ENCODE measurements around the gene EIF2AK2. TPM values are rescaled to one million over a fixed set of nuclear protein-coding genes. Genes with fewer than 3 reads are reported as not detected.
"Not testable (repeated sequence)": the region's sequence is repeated elsewhere in the genome, so short reads cannot be mapped to it uniquely, and the experiment has no call there.

Gene EIF2AK2
- 10 to 100 TPM; 24.4 to 31.1 TPM for total RNA-seq
- polyA plus RNA-seq, result 10 to 100 TPM; 18.8 to 28.8 (median 21.6) TPM
- total RNA-seq, result 40.4 to 70.8 (median 55.3) reads per million in 6 experiments

DNA sequence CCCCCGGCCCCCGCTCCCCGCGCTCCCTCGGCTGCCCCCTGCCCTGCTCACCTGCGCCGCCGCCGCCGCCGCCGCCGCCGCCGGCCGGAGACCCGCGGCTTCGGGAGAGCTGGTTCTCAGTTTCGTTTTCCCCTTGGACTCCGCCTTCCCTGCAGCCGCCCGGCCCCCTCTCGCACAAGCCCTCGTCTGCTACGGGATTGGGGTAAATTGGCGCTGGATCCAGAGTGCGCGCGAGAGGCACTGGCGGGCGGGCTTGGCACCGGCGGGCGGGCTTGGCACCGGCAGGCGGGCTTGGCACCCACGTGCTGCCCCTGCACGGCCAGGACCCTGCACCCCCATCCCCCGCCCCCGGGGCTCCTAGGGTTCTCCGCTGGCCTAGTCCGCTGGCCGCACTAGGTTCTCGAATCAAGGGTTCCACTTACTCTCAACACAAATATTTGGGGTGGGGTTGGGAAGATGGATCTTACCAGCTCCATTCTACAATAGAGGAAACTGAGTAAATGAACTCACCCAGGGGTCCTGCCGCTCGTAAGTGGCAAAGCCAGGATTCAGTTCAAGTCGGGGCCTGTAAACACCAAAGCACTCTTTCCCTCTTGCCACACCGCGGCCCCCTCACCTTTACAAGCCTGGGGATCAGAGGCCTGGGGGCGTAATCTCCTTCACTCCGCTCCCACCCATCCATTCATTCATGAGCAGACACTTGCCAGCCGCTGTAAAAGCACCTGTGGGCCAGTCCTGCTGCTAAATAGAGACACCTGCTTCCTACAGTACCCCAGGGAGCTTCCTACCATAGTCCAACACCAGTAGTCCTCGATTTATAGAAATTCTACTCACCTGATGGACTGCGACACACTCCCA, at the start of gene EIF2AK2:
EIF2AK2 (minus strand) TSS at position 124 of the 858 bp plus-strand sequence. CDS start 9,174 bp downstream, outside the sequence.
- Mint-ChIP-seq H3K36me3 (peaks cover 13 to 22% (median 21%) of the 10 kb centered on the region in 3 donors), H3K4me1 (peaks cover 36 to 59% (median 54%) of the 10 kb centered on the region in 4 donors), H3K27ac (peak within 1 kb of the TSS; percentile 88 to 98 (median 95)), H3K4me3 (peak within 1 kb of the TSS; percentile 88 to 99 (median 94)), H3K9me3 (peaks cover 0 to 3% (median 0%) of the 10 kb centered on the region in 9 donors), H3K27me3 (no peaks in the 10 kb centered on the region)
- DNase-seq (peak; percentile 75 to 91 (median 82)), ATAC-seq (peak; percentile 94 to 96)
- POLR2A ChIA-PET, result interaction anchor here (0.5 to 3.3 kb wide), 11 partner anchors 8 to 1746 kb away, joined by 3 to 17 read pairs (median 4); partner anchors contain the start of genes CEBPZ, CEBPZOS, GPATCH11 and NDUFAF7

DNA sequence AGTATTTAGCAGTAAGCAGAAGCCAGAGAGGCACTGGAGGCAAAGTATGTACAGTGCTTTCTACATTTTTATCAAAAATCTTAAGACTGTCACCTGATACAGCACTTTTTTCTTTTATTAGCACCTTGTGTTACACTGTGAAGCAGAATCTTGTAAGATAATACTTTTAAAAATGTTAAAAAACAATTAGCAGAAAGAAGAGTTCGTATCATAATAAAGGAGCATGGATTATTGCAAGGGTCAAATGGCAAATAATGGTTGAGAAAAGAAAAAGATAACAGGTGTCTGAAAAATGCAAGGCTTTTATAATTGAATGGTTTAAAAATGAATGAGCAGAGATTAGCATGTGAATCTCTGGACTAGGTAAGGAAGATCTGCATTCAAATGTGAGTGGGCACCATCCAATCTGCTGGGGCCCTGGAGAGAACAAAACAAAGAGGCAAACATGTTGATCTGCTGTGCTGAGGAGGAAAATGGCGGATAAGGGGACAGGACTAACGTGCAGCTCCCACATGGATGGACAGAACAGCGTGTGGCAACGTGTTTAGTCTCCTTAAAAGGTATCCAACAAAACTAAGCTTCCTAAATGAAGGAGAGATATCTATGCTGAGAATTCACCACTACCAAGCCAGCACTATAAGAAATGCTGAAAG, 49.0 kb upstream of the EIF2AK2 start:
- Mint-ChIP-seq H3K4me3 (no peak overlapping the region), H3K27ac (peak overlapping the region in 1 of 10 donors; percentile 62)
- POLR2A ChIA-PET, result no interaction called here

DNA sequence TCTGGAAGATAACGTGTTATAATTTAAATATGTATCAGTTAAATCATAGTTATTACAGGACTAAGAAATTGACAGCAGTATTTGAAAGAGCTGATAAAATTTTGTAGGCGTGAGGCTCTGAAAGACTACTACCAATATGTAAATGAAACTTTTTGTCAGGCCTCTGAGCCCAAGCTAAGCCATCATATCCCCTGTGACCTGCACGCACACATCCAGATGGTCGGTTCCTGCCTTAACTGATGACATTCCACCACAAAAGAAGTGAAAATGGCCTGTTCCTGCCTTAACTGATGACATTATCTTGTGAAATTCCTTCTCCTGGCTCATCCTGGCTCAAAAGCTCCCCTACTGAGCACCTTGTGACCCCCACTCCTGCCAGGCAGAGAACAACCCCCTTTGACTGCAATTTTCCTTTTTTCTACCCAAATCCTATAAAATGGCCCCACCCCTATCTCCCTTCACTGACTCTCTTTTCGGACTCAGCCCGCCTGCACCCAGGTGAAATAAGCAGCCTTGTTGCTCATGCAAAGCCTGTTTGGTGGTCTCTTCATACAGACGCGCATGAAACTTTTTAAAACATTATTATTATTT, 48.4 kb upstream of the EIF2AK2 start:
- ATAC-seq, H3K4me3 Mint-ChIP-seq, H3K27me3 Mint-ChIP-seq, POLR2A ChIA-PET, DNase-seq: not testable (repeated sequence)
- peaks cover 63 to 91% (median 87%) of the 10 kb centered on the region in 3 donors for H3K36me3 Mint-ChIP-seq
- H3K9me3 Mint-ChIP-seq, result peaks cover 17 to 62% (median 35%) of the 10 kb centered on the region in 9 donors
- H3K4me1 Mint-ChIP-seq, result peaks cover 12 to 39% (median 22%) of the 10 kb centered on the region in 4 donors
- peak overlapping the region in 4 of 10 donors; percentile 25 to 62 (median 56) for H3K27ac Mint-ChIP-seq

More for the DNA sequence above, 49.0 kb upstream of the EIF2AK2 start:
- no peaks in the 10 kb centered on the region for H3K27me3 Mint-ChIP-seq
- no peak for DNase-seq
- no peak for ATAC-seq
- peaks cover 17 to 68% (median 35%) of the 10 kb centered on the region in 9 donors for H3K9me3 Mint-ChIP-seq
- peaks cover 69 to 93% (median 90%) of the 10 kb centered on the region in 3 donors for H3K36me3 Mint-ChIP-seq
- H3K4me1 Mint-ChIP-seq, result peaks cover 12 to 43% (median 21%) of the 10 kb centered on the region in 4 donors

DNA sequence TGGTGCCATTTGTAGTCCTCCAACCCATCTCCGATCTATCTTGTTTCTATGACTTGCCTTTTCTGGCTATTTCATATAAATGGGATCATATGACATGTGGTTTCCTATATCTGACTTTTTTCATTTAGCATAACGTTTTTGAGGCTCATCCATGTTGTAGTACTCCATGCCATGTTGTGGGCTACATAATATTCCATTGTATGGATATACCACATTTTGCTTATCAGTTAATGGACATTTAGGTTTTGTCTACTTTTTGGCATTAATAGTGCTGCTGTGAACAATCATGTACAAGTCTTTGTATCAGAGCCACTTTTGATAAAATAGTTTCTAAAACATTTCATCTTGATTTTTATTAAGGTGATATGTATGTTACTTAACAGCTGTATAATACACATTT, 46.9 kb upstream of the EIF2AK2 start:
- Mint-ChIP-seq H3K27me3 (no peaks in the 10 kb centered on the region), H3K27ac (peak overlapping the region in 1 of 10 donors; percentile 8), H3K9me3 (peaks cover 17 to 47% (median 30%) of the 10 kb centered on the region in 9 donors), H3K4me1 (peaks cover 15 to 47% (median 31%) of the 10 kb centered on the region in 4 donors), H3K36me3 (peaks cover 48 to 79% (median 77%) of the 10 kb centered on the region in 3 donors), H3K4me3 (no peak overlapping the region)
- POLR2A ChIA-PET, result no interaction called here
- no peak for ATAC-seq
- no peak for DNase-seq

DNA sequence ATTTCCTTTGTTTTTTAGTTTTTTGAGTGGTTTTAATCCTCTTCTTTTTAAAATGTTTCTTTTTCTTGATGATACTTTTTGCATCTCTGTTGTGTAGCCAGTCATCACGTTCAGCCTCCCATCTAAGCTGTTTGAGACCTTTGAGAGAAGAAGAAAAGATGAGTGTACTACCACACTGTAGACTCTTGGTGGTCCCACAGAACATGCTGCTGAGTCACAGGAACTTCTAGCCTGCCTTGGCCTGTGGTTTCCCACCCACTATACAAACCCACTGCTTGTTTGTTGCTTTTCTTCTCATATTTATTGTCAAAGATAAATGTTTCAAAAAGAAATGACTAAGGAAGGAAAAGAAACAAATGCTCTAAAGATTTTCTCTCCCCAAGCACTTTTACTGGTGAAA, 45.0 kb upstream of the EIF2AK2 start:
- Mint-ChIP-seq H3K36me3 (peaks cover 29 to 59% (median 58%) of the 10 kb centered on the region in 3 donors), H3K9me3 (peaks cover 2 to 28% (median 14%) of the 10 kb centered on the region in 9 donors), H3K4me3 (no peak overlapping the region), H3K27me3 (no peaks in the 10 kb centered on the region), H3K27ac (peak overlapping the region in 9 of 10 donors; percentile 11 to 86 (median 46)), H3K4me1 (peaks cover 11 to 40% (median 37%) of the 10 kb centered on the region in 4 donors)
- POLR2A ChIA-PET, result interaction anchor here (1.4 kb wide), 1 partner anchor 30 kb away, joined by 3 read pairs; the partner anchor contains the start of genes CEBPZ and NDUFAF7
- DNase-seq (peak in 2 of 10 donors; percentile 10), ATAC-seq (peak; percentile 61 to 65)

DNA sequence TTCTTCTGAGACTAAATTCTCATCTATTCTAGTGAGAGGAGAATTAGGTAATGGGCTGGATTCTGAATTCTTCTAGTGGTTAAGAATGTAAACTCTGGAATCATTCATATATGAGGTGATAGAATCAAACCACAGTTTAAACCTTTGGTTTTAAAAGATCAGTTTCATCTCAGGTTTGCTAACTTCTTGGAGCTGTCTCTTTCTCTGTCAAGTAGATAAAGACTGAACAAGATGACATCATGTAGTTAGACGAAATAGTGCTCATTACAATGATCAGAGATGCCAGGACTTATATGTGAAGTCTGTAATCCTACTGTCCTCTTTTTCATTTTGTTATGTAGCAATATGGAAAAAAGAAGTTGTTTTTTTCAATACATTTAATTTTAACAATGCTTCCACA, 44.4 kb upstream of the EIF2AK2 start:
- ATAC-seq (no peak), DNase-seq (no peak)
- Mint-ChIP-seq H3K9me3 (peaks cover 0 to 24% (median 10%) of the 10 kb centered on the region in 9 donors), H3K4me3 (no peak overlapping the region), H3K27me3 (no peaks in the 10 kb centered on the region), H3K36me3 (peaks cover 26 to 54% (median 52%) of the 10 kb centered on the region in 3 donors), H3K4me1 (peaks cover 15 to 43% (median 39%) of the 10 kb centered on the region in 4 donors), H3K27ac (peak overlapping the region in 7 of 10 donors; percentile 5 to 78 (median 31))
- POLR2A ChIA-PET, result interaction anchor here (1.4 kb wide), 1 partner anchor 30 kb away, joined by 3 read pairs; the partner anchor contains the start of genes CEBPZ and NDUFAF7

DNA sequence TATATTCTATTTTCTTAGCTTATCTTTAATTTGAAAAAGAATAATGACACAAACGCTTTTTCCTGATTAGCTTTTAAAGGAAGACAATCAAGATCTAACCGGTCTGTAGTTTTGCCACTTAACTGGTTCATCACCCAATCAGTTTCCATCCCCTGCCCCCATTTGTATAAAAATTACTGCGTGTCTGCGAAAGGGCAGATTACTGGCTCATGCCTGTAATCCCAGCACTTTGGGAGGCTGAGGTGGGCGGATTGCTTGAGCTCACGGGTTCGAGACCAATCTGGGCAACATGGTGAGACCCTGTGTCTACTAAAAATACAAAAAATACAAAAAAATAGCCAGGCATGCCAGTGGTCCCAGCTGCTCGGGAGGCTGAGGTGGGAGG, 41.9 kb upstream of the EIF2AK2 start:
- DNase-seq, result no peak
- peak overlapping the region in 1 of 10 donors; percentile 45 for H3K4me3 Mint-ChIP-seq
- H3K27ac Mint-ChIP-seq, result peak overlapping the region in 9 of 10 donors; percentile 18 to 71 (median 44)
- peaks cover 0 to 6% (median 2%) of the 10 kb centered on the region in 9 donors for H3K9me3 Mint-ChIP-seq
- no peak for ATAC-seq
- POLR2A ChIA-PET, result no interaction called here
- H3K27me3 Mint-ChIP-seq, result no peaks in the 10 kb centered on the region
- H3K4me1 Mint-ChIP-seq, result peaks cover 13 to 41% (median 32%) of the 10 kb centered on the region in 4 donors
- peaks cover 9 to 28% (median 27%) of the 10 kb centered on the region in 3 donors for H3K36me3 Mint-ChIP-seq

DNA sequence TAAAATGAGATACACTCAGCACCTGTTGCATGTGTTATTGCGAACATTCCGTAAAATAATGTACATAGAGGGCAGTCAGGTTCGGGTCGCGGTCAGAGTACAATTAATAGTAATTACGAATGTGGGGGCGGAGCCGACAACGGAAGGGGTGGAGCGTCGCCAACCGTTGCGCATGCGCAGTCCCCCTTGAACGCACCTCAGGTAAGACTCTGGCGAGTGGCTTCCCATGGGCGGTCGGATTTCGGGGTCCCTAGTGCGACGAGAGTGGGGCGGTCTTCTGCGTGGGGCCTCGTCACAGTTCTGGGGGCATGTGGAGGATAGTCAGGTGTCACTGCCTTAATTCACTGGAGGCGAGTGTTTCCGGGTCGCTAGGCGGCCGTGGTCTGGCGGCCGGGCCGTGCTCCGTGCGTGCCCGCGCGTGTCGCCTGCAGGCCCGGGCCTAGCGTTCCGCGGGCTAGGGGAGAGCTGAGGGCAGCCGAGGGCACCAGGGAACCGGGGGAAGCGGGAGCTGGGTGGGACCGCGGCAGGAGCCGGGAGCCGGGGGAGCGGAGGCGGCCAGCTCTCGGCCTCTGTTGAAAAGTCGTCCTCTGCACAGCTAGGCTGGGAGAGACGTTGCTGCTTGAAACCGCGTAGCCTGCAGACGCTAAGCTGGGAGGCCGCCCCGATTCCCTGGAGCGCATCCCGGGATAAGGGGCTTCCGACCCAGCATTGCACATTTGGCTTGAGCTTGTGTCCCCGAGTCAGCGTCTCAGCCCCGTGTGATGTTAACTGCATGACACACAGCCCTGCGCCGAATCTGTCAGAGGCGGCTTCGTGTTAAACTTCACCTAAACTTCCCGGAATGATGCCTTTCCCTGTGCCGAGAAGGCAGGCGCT, 39.8 kb upstream of the EIF2AK2 start, which contains the start of gene CEBPZOS:
CEBPZOS (plus strand) TSS at position 177 of the 876 bp plus-strand sequence. CDS start 3,209 bp downstream, outside the sequence.
- ATAC-seq (peak; percentile 90 to 95), DNase-seq (peak; percentile 87 to 96 (median 90))
- peak within 1 kb of the TSS; percentile 92 to 100 (median 98) for H3K4me3 Mint-ChIP-seq
- POLR2A ChIA-PET, result interaction anchor here (0.6 to 3.4 kb wide), 8 partner anchors 27 to 476 kb away, joined by 3 to 17 read pairs (median 4); partner anchors contain the start of genes CEBPZ, EIF2AK2, NDUFAF7 and PRKD3
- peaks cover 13 to 35% (median 26%) of the 10 kb centered on the region in 4 donors for H3K4me1 Mint-ChIP-seq
- H3K36me3 Mint-ChIP-seq, result peaks cover 0 to 14% (median 13%) of the 10 kb centered on the region in 3 donors
- H3K27me3 Mint-ChIP-seq, result no peaks in the 10 kb centered on the region
- H3K27ac Mint-ChIP-seq, result peak within 1 kb of the TSS; percentile 96 to 100 (median 98)
- peaks cover 0 to 3% (median 0%) of the 10 kb centered on the region in 9 donors for H3K9me3 Mint-ChIP-seq

DNA sequence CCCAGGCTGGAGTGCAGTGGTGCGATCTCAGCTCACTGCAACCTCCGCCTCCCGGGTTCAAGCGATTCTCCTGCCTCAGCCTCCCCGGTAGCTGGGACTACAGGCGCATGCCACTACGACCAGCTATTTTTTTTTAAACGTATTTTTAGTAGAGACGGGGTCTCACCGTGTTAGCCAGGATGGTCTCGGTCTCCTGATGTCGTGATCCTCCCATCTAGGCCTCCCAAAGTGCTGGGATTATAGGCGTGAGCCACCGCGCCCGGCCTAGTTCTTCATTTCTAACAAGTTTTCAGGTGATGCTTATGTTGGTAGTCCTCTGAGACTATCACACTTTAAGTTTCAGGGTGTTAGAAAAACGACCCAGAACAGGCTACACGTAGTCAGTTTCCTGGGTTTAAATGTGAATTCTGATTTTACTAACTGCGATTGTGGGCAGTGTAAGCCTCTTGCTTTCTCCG, 39.1 kb upstream of the EIF2AK2 start:
- DNase-seq, H3K9me3 Mint-ChIP-seq, H3K36me3 Mint-ChIP-seq, H3K27me3 Mint-ChIP-seq, ATAC-seq: not testable (repeated sequence)
- H3K27ac Mint-ChIP-seq, result peak overlapping the region; percentile 96 to 100 (median 98)
- H3K4me1 Mint-ChIP-seq, result peaks cover 13 to 29% (median 24%) of the 10 kb centered on the region in 4 donors
- POLR2A ChIA-PET, result interaction anchor here (1.1 to 3.4 kb wide), 2 partner anchors 36 to 477 kb away, joined by 4 to 17 read pairs; partner anchors contain the start of genes CEBPZ and NDUFAF7
- peak overlapping the region; percentile 92 to 100 (median 98) for H3K4me3 Mint-ChIP-seq

DNA sequence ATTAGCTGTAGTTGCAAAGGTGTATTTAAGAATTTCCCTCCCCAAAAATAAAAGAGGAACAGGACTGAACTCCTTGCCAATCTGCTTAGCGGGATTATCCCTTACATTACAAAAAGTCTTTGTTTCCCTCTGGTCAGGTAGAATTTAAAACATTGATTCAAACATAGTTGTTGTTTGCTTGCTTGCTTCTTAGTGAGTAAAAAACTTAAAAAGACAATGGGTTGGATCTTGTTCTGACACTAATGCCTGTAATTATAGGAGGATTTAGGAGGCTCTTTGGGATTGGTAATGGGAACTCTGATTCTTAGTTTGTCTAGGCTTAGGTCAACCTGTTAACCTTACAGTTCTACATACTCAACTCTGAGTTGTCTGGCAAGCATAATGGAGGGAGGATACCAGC, 35.8 kb upstream of the EIF2AK2 start:
- Mint-ChIP-seq H3K9me3 (peaks cover 0 to 3% (median 0%) of the 10 kb centered on the region in 9 donors), H3K4me1 (peaks cover 9 to 13% (median 11%) of the 10 kb centered on the region in 4 donors), H3K27ac (peak overlapping the region in 2 of 10 donors; percentile 1 to 61), H3K36me3 (no peaks in the 10 kb centered on the region), H3K27me3 (peaks cover 0 to 4% (median 0%) of the 10 kb centered on the region in 5 donors), H3K4me3 (no peak overlapping the region)
- DNase-seq (no peak), ATAC-seq (no peak)
- POLR2A ChIA-PET, result interaction anchor here (0.6 to 0.7 kb wide), 2 partner anchors 44 to 1705 kb away, joined by 3 read pairs; no protein-coding TSS in a partner anchor
